Pancreas (tissue), 10 donors: ENCODE measurements around the gene LMF1. TPM values are rescaled to one million over a fixed set of nuclear protein-coding genes. Genes with fewer than 3 reads are reported as not detected.

Experiments used
- ATAC-seq, 4 donors: fragments of 200-7000 bp; cut with Tn5 transposase; one replicate each; pipeline versions ENCODE4 v1.8.0 to v1.9.1; 2020; ENCODE audit warnings: mild to moderate bottlenecking in 4 of 4, moderate library complexity in 4 of 4
- DNase-seq, 6 donors: peaks; one replicate each; pipeline ENCODE4 v3.0.0-alpha.2; 2020
- FAIRE-seq: peaks from 2 replicates; lab custom pipeline; 2012; peaks lifted over from hg19 to GRCh38; lab: Jason Lieb, UNC
- H3K27ac ChIP-seq, 4 donors: fragments of 200-600 bp; sonication (generic); 1 replicate in 3 of 4; 2 replicates in 1 of 4; pipeline versions ENCODE4 v1.5.0 to v1.8.0; 2020
- H3K27me3 ChIP-seq, 4 donors: fragments of 200-600 bp; one replicate each; pipeline ENCODE4 v1.8.0; 2021
- H3K36me3 ChIP-seq, 3 donors: fragments of 200-600 bp; sonication (generic) in 1 of 3; one replicate each; pipeline versions ENCODE4 v1.5.0 to v1.8.0; 2020 to 2021
- H3K4me1 ChIP-seq, 3 donors: fragments of 200-600 bp; one replicate each; pipeline ENCODE4 v1.8.0; 2021
- H3K4me3 ChIP-seq, 4 donors: fragments of 200-600 bp; sonication (generic) in 2 of 4; one replicate each; pipeline versions ENCODE4 v1.5.0 to v1.8.0; 2020 to 2021
- H3K9me3 ChIP-seq, 4 donors: fragments of 200-600 bp; one replicate each; pipeline ENCODE4 v1.8.0; 2021
- CTCF ChIP-seq, 4 donors: fragments of 200-600 bp; sonication (generic) in 3 of 4; IDR thresholded peaks; one replicate each; pipeline versions ENCODE4 v1.5.0 to v1.8.0; 2021; ENCODE audit warnings: antibody characterized with exemption in 4 of 4
- WGBS, 2 donors: extraction: QIAGEN DNeasy Blood & Tissue Kit; methylation state at CpG; one replicate each; pipeline ENCODE4 v1.1.7; 2013; 5-methylcytosine and 5-hydroxymethylcytosine counted together
- intact Hi-C, 3 donors: fragments of 100-400 bp; cut with DNase I; formaldehyde crosslinking; loops; one replicate each; pipeline versions ENCODE4 v1.11.1 to v1.14.2; 2022
- polyA plus RNA-seq, 2 donors: library from polyadenylated mRNA; stranded (reverse); fragments of 200-250 nt; gene quantifications; one replicate each; pipeline ENCODE4 v1.2.3, GENCODE V29; 2013
- total RNA-seq, 6 donors: library from RNA; stranded (reverse); fragmentation: NEBNext Ultra II Directional in 4 of 6; extraction: Animal tissue kit (Norgen Biotek cat#: 25700) in 4 of 6; gene quantifications; one replicate each; pipeline versions ENCODE4 v1.2.1 to v1.2.4, GENCODE V29; 2021 to 2023
- donor health status: healthy with polysubstance abuse.
- donor health status: DM: no; HTN: no; CAD: no; lungs with moderate emphysema.
- donor health status: DM: no; HTN: no; CAD: no.
- donor health status: control.
- donor health status: control.
- donor health status: Bipolar disorder and iron deficiency.
- donor health status: DM: yes; HTN: yes; CAD: no.
- donor health status: DM: no; HTN: no; CAD: no.
- donor health status: DM: no; HTN: no; CAD: no.
- donor health status: DM: yes; HTN: yes; CAD: no.

Gene LMF1
- total and polyA plus RNA-seq, 8 donors = 9.3 to 64.6 (median 15.7) TPM

GRCh38 chr16:887846-888245 lies 82.9 kb downstream of the LMF1 start:
- ATAC-seq (peak in 1 of 4 donors; percentile 11), DNase-seq (peak in 3 of 6 donors; percentile 23 to 59 (median 56)), FAIRE-seq (no peak)
- intact Hi-C loops = no loop called here
- WGBS, 2 donors = 94 to 95% methylated on average over 20 of the region's 20 CpGs
- Histone ChIP-seq H3K27ac (no peak overlapping the region), H3K4me3 (no peak overlapping the region), H3K9me3 (no peaks in the 10 kb centered on the region), H3K36me3 (peaks cover 0 to 8% (median 0%) of the 10 kb centered on the region in 3 donors), H3K27me3 (no peaks in the 10 kb centered on the region), H3K4me1 (no peaks in the 10 kb centered on the region)
- TF ChIP-seq CTCF (IDR thresholded peaks at IDR 0.05) = no peak

GRCh38 chr16:886802-887731 lies 83.7 kb downstream of the LMF1 start:
- H3K4me1 ChIP-seq = no peaks in the 10 kb centered on the region
- no peak overlapping the region for H3K27ac ChIP-seq
- 77 to 83% methylated on average over 39 to 42 of the region's 44 CpGs for WGBS, 2 donors
- intact Hi-C loops = no loop called here
- FAIRE-seq = no peak
- no peak for TF ChIP-seq CTCF (IDR thresholded peaks at IDR 0.05)
- H3K27me3 ChIP-seq = no peaks in the 10 kb centered on the region
- ATAC-seq = peak in 2 of 4 donors; percentile 11 to 18
- no peak overlapping the region for H3K4me3 ChIP-seq
- H3K36me3 ChIP-seq = peaks cover 0 to 8% (median 0%) of the 10 kb centered on the region in 3 donors
- peak in 2 of 6 donors; percentile 20 to 63 for DNase-seq
- no peaks in the 10 kb centered on the region for H3K9me3 ChIP-seq

- H3K27ac ChIP-seq = no peak overlapping the region
- H3K4me1 ChIP-seq = no peaks in the 10 kb centered on the region
- no peaks in the 10 kb centered on the region for H3K27me3 ChIP-seq
- no peak overlapping the region for H3K4me3 ChIP-seq
- 81 to 89% methylated on average over 15 to 20 of the region's 20 CpGs for WGBS, 2 donors
- H3K9me3 ChIP-seq = no peaks in the 10 kb centered on the region
- DNase-seq (peak in 2 of 6 donors; percentile 12 to 58), ATAC-seq (no peak), FAIRE-seq (no peak)
- TF ChIP-seq CTCF (IDR thresholded peaks at IDR 0.05) = no peak
- intact Hi-C loops = no loop called here
- H3K36me3 ChIP-seq = peaks cover 0 to 8% (median 0%) of the 10 kb centered on the region in 3 donors
These were observed 84.7 kb downstream of the LMF1 start for GRCh38 chr16:886084-886543.

GRCh38 chr16:885391-885790 lies 85.4 kb downstream of the LMF1 start:
- intact Hi-C loops = no loop called here
- no peak overlapping the region for H3K27ac ChIP-seq
- DNase-seq (no peak), FAIRE-seq (no peak), ATAC-seq (no peak)
- no peaks in the 10 kb centered on the region for H3K9me3 ChIP-seq
- no peak overlapping the region for H3K4me3 ChIP-seq
- H3K27me3 ChIP-seq = no peaks in the 10 kb centered on the region
- H3K36me3 ChIP-seq = peaks cover 0 to 8% (median 0%) of the 10 kb centered on the region in 3 donors
- no peak for TF ChIP-seq CTCF (IDR thresholded peaks at IDR 0.05)
- H3K4me1 ChIP-seq = no peaks in the 10 kb centered on the region
- 88% methylated on average over 11 of the region's 11 CpGs for WGBS, 2 donors
